Measurements from ENCODE around the gene RAB4A. TPM values are rescaled to one million over a fixed set of nuclear protein-coding genes. Genes with fewer than 3 reads are reported as not detected.
A peak's percentile ranks its signal among the peaks of the same experiment; 100 is the strongest.

Gene RAB4A
- total and polyA plus RNA-seq, 2 of the 13 experiments (the other 11 are each of a cell fraction or from before 2014, with no cell fraction given) = 56.0 to 80.1 TPM

- TF ChIP-seq, protein P1, sequence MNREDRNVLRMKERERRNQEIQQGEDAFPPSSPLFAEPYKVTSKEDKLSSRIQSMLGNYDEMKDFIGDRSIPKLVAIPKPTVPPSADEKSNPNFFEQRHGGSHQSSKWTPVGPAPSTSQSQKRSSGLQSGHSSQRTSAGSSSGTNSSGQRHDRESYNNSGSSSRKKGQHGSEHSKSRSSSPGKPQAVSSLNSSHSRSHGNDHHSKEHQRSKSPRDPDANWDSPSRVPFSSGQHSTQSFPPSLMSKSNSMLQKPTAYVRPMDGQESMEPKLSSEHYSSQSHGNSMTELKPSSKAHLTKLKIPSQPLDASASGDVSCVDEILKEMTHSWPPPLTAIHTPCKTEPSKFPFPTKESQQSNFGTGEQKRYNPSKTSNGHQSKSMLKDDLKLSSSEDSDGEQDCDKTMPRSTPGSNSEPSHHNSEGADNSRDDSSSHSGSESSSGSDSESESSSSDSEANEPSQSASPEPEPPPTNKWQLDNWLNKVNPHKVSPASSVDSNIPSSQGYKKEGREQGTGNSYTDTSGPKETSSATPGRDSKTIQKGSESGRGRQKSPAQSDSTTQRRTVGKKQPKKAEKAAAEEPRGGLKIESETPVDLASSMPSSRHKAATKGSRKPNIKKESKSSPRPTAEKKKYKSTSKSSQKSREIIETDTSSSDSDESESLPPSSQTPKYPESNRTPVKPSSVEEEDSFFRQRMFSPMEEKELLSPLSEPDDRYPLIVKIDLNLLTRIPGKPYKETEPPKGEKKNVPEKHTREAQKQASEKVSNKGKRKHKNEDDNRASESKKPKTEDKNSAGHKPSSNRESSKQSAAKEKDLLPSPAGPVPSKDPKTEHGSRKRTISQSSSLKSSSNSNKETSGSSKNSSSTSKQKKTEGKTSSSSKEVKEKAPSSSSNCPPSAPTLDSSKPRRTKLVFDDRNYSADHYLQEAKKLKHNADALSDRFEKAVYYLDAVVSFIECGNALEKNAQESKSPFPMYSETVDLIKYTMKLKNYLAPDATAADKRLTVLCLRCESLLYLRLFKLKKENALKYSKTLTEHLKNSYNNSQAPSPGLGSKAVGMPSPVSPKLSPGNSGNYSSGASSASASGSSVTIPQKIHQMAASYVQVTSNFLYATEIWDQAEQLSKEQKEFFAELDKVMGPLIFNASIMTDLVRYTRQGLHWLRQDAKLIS (CRISPR knock-in tag; IDR thresholded peaks at IDR 0.05) = no peak
- TF ChIP-seq PHF21A (CRISPR knock-in tag; IDR thresholded peaks at IDR 0.05) (peak; percentile 44; the same call in 1 of the 2 replicates), SALL2 (CRISPR knock-in tag; IDR thresholded peaks at IDR 0.05) (no peak), ZNF598 (CRISPR knock-in tag; IDR thresholded peaks at IDR 0.05; ENCODE audit: borderline replicate concordance) (0 out of 2 replicates have a peak, but pooled peaks have one; percentile 30), ZMYM2 (CRISPR knock-in tag; IDR thresholded peaks at IDR 0.05) (0 out of 2 replicates have a peak, but pooled peaks have one; percentile 25), ISL2 (CRISPR knock-in tag; IDR thresholded peaks at IDR 0.05) (peak; percentile 64), SNRNP70 (IDR thresholded peaks at IDR 0.05; ENCODE audit: low read depth, low read length) (no peak), ZNF17 (CRISPR knock-in tag; IDR thresholded peaks at IDR 0.05) (no peak), HDAC1 (CRISPR knock-in tag; IDR thresholded peaks at IDR 0.05) (peak; percentile 53; the same call in 1 of the 2 replicates), HNRNPK (IDR thresholded peaks at IDR 0.05; ENCODE audit: low read depth, low read length, poor library complexity, severe bottlenecking) (no peak), BRCA1 (CRISPR knock-in tag; IDR thresholded peaks at IDR 0.05) (0 out of 2 replicates have a peak, but pooled peaks have one; percentile 30), ZNF317 (CRISPR knock-in tag; IDR thresholded peaks at IDR 0.05) (no peak), NR2F6 (IDR thresholded peaks at IDR 0.05) (peak; percentile 54), NR2F6 (CRISPR knock-in tag; IDR thresholded peaks at IDR 0.05) (peak; percentile 68; the same call in 1 of the 2 replicates), GATAD2A (CRISPR knock-in tag; IDR thresholded peaks at IDR 0.05) (peak; percentile 32), ELF1 (CRISPR knock-in tag; IDR thresholded peaks at IDR 0.05) (no peak), ZBTB1 (CRISPR knock-in tag; IDR thresholded peaks at IDR 0.05; ENCODE audit: borderline replicate concordance) (no peak), PBX2 (CRISPR knock-in tag; IDR thresholded peaks at IDR 0.05) (no peak), MYC (CRISPR knock-in tag; IDR thresholded peaks at IDR 0.05; ENCODE audit: borderline replicate concordance) (0 out of 2 replicates have a peak, but pooled peaks have one; percentile 63), ZMAT3 (CRISPR knock-in tag; conservative IDR thresholded peaks at IDR 0.05) (no peak), ZMYM3 (CRISPR knock-in tag; IDR thresholded peaks at IDR 0.05) (peak; percentile 89), ZNF124 (CRISPR knock-in tag; IDR thresholded peaks at IDR 0.05) (no peak), MATR3 (CRISPR knock-in tag; IDR thresholded peaks at IDR 0.05) (no peak), SIX4 (CRISPR knock-in tag; IDR thresholded peaks at IDR 0.05) (no peak), NFKB2 (CRISPR knock-in tag; IDR thresholded peaks at IDR 0.05; ENCODE audit: borderline replicate concordance) (0 out of 2 replicates have a peak, but pooled peaks have one; percentile 22), SMC3 (IDR thresholded peaks at IDR 0.05; ENCODE audit: low read length) (0 out of 2 replicates have a peak, but pooled peaks have one; percentile 11), CREM (IDR thresholded peaks at IDR 0.05) (0 out of 2 replicates have a peak, but pooled peaks have one; percentile 18), CREM (CRISPR knock-in tag; IDR thresholded peaks at IDR 0.05) (no peak), MTF2 (CRISPR knock-in tag; IDR thresholded peaks at IDR 0.05; ENCODE audit: borderline replicate concordance) (no peak)
Measured at GRCh38 chr1:229225331-229225782, 45.6 kb upstream of the RAB4A start (continued).

Data from HepG2 (cell line).